OCI-LY3 (cell line): Measurements from ENCODE around the gene TMEM132D.

Source experiments
- H2AFZ ChIP-seq: fragments of 200-600, 300-600 bp; shearing (Covaris generic); 2 replicates; pipeline ENCODE4 v1.6.0; 2014; ENCODE audit warnings: antibody characterized with exemption, low read depth, low read length
- H3K27ac ChIP-seq: fragments of 200-600, 300-600 bp; sonication (generic); 2 replicates; pipeline ENCODE4 v1.5.1; 2014; ENCODE audit warnings: mild to moderate bottlenecking, low read length, moderate library complexity, mixed read lengths
- H3K27me3 ChIP-seq: fragments of 200-600, 300-600 bp; sonication (generic); 2 replicates; pipeline ENCODE4 v1.6.1; 2014; ENCODE audit warnings: low read depth, low read length, mixed read lengths
- H3K36me3 ChIP-seq: fragments of 200-600, 300-600 bp; sonication (generic); replicated peaks from 2 replicates; pipeline ENCODE3; 2014; ENCODE audit warnings: low read depth, low read length, mixed read lengths
- H3K4me1 ChIP-seq: fragments of 300-600, 200-600 bp; sonication (generic); 2 replicates; pipeline ENCODE4 v1.6.1; 2014; ENCODE audit warnings: low read length, mixed read lengths
- H3K4me2 ChIP-seq: fragments of 200-600, 300-600 bp; sonication (generic); 2 replicates; pipeline ENCODE4 v1.6.1; 2014; ENCODE audit warnings: low read length, mixed read lengths
- H3K4me3 ChIP-seq: fragments of 300-600, 200-600 bp; sonication (generic); 2 replicates; pipeline ENCODE4 v1.5.1; 2014; ENCODE audit warnings: antibody characterized with exemption, mild to moderate bottlenecking, low read length, moderate library complexity
- H3K79me2 ChIP-seq: fragments of 300-600, 200-600 bp; shearing (Covaris generic); 2 replicates; pipeline ENCODE4 v1.6.1; 2014; ENCODE audit warnings: mild to moderate bottlenecking, low read length, mixed read lengths
- H3K9ac ChIP-seq: fragments of 300-600, 200-600 bp; shearing (Covaris generic); 2 replicates; pipeline ENCODE4 v1.6.0; 2014; ENCODE audit warnings: mild to moderate bottlenecking, low read length, moderate library complexity
- H3K9me3 ChIP-seq: fragments of 200-600, 300-600 bp; shearing (Covaris generic); 2 replicates; pipeline ENCODE4 v1.6.1; 2014; ENCODE audit warnings: low read length, mixed read lengths; ENCODE audit not compliant: insufficient read depth
- H4K20me1 ChIP-seq: fragments of 200-600, 300-600 bp; sonication (generic); 2 replicates; pipeline ENCODE4 v1.6.1; 2016; ENCODE audit warnings: low read length, mixed read lengths; ENCODE audit not compliant: insufficient read depth
- EZH2phosphoT487 ChIP-seq: fragments of 200-600 bp; shearing (Covaris generic); IDR thresholded peaks from 2 replicates; pipeline ENCODE4 v1.6.1; 2018; ENCODE audit warnings: antibody characterized with exemption, mixed run types, low read depth
- TF ChIP-seq, protein P1 (sequence below): fragments of 200-600, 300-600 bp; sonication (generic); IDR thresholded peaks from 2 replicates; pipeline ENCODE4 v1.5.1; 2014; ENCODE audit warnings: antibody characterized with exemption, low read length, low read depth

The TMEM132D gene

DNA sequence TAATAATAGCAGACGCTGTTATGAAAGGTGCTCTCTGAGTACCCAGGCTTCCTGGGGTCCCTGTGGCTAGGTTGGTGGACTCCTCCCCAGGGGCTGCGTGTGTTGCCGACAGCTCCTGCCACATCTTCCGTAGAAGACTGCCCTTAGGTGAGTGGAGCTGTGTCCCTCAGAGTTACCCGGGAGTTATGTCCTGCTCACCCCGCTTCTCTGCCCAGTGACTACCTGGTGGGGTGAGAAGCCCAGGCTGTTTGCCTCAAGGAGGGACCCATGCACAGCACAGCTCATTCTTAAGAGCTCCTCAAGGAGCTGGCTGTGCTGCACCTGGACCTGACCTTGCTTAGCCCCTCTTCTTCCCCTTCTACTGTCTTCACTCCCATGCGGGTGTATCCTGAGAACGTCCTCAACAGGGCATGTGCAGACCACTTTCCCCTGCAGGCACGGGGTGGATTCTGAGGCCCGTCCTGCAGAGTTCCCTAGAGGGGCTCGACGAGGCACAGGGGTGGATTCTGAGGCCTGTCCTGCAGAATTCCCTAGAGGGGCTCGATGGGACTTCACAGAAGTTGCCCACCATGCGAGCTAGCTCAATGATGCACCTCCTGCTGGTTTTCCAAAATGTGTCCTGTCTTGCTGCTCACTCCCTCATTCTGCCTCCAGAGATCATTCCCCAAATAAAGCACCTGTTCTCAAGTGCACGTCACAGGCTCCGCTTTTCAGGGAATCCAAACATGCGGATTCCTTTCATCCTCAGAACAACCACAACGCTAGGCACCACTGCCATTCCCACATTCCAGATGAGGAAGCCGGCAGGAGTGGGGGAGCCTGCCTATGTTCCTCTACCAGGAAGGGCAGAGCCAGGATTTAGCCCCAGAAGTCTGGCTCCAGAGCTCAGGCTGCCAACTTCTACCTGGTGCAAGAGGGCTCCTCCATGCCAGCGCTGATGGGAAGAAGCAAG, 818.7 kb downstream of the TMEM132D start:
- Histone ChIP-seq H3K27ac (no peak overlapping the region), H3K4me1 (no peaks in the 10 kb centered on the region), H2AFZ (no peak overlapping the region), H3K4me2 (no peak overlapping the region), H3K9me3 (no peaks in the 10 kb centered on the region), H3K27me3 (no peaks in the 10 kb centered on the region), H4K20me1 (no peaks in the 10 kb centered on the region), H3K79me2 (no peaks in the 10 kb centered on the region), H3K36me3 (no peaks in the 10 kb centered on the region), H3K4me3 (no peak overlapping the region), H3K9ac (no peak overlapping the region)
- TF ChIP-seq EZH2phosphoT487 = no peak
- TF ChIP-seq, protein P1, sequence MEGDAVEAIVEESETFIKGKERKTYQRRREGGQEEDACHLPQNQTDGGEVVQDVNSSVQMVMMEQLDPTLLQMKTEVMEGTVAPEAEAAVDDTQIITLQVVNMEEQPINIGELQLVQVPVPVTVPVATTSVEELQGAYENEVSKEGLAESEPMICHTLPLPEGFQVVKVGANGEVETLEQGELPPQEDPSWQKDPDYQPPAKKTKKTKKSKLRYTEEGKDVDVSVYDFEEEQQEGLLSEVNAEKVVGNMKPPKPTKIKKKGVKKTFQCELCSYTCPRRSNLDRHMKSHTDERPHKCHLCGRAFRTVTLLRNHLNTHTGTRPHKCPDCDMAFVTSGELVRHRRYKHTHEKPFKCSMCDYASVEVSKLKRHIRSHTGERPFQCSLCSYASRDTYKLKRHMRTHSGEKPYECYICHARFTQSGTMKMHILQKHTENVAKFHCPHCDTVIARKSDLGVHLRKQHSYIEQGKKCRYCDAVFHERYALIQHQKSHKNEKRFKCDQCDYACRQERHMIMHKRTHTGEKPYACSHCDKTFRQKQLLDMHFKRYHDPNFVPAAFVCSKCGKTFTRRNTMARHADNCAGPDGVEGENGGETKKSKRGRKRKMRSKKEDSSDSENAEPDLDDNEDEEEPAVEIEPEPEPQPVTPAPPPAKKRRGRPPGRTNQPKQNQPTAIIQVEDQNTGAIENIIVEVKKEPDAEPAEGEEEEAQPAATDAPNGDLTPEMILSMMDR = no peak

DNA sequence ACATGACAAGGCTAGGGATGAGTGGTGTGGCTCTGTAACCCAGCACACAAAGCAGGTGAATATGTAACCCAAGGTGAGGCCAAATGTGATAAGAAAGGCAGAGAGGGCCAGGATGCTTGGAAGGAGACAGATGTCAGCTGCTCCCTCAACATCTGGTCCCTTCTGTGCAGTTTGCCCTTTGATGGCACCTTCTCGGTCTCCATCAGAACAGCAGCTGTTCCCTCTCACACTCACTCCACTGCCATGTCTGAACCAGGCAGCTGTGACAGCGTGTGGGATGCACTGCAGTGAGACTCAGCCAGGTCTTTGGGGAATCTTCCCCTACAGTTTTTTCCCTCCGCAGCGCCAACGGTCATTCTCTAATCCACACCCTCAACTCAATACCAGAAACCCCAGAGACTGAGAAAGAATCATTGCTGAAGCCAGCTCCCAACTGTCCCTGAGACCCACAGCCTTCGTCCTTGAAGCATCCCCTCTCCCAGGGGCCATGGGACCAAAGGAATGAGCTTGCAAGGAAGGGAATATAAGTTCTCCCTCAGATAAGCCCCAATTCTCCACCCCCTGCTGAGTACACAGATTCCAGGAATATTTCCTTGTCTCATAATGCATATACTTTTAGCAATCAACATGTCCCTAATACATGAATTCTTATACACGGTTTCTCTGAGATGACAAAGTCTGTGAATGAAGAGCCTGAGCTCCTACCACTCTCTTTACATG, 820.5 kb downstream of the TMEM132D start:
- TF ChIP-seq, protein P1 = no peak
- no peak for TF ChIP-seq EZH2phosphoT487

GRCh38 chr12:129082441-129082840, 821.4 kb downstream of the TMEM132D start:
- no peaks in the 10 kb centered on the region for H4K20me1 ChIP-seq
- TF ChIP-seq, protein P1 = no peak
- no peak for TF ChIP-seq EZH2phosphoT487
- H3K4me1 ChIP-seq = no peaks in the 10 kb centered on the region
- H3K4me3 ChIP-seq = no peak overlapping the region
- no peaks in the 10 kb centered on the region for H3K9me3 ChIP-seq
- no peaks in the 10 kb centered on the region for H3K79me2 ChIP-seq
- no peak overlapping the region for H3K4me2 ChIP-seq
- no peaks in the 10 kb centered on the region for H3K27me3 ChIP-seq
- H3K36me3 ChIP-seq = no peaks in the 10 kb centered on the region
- H3K9ac ChIP-seq = no peak overlapping the region
- no peak overlapping the region for H3K27ac ChIP-seq
- H2AFZ ChIP-seq = no peak overlapping the region

More for the DNA sequence above, 820.5 kb downstream of the TMEM132D start:
- H3K9ac ChIP-seq = no peak overlapping the region
- H4K20me1 ChIP-seq = no peaks in the 10 kb centered on the region
- H3K27ac ChIP-seq = no peak overlapping the region
- no peaks in the 10 kb centered on the region for H3K36me3 ChIP-seq
- no peaks in the 10 kb centered on the region for H3K4me1 ChIP-seq
- no peaks in the 10 kb centered on the region for H3K79me2 ChIP-seq
- no peak overlapping the region for H2AFZ ChIP-seq
- no peaks in the 10 kb centered on the region for H3K27me3 ChIP-seq
- no peak overlapping the region for H3K4me3 ChIP-seq
- no peaks in the 10 kb centered on the region for H3K9me3 ChIP-seq
- H3K4me2 ChIP-seq = no peak overlapping the region

- Histone ChIP-seq H3K4me1 (no peaks in the 10 kb centered on the region), H3K4me2 (no peak overlapping the region), H3K4me3 (no peak overlapping the region), H3K79me2 (no peaks in the 10 kb centered on the region), H3K9me3 (no peaks in the 10 kb centered on the region), H3K36me3 (no peaks in the 10 kb centered on the region), H3K27me3 (no peaks in the 10 kb centered on the region), H3K27ac (no peak overlapping the region), H4K20me1 (no peaks in the 10 kb centered on the region), H2AFZ (no peak overlapping the region), H3K9ac (no peak overlapping the region)
- TF ChIP-seq, protein P1 = no peak
- no peak for TF ChIP-seq EZH2phosphoT487
These were observed 822.0 kb downstream of the TMEM132D start for GRCh38 chr12:129081755-129082250.
